Progenitor cell of endocrine pancreas (in vitro differentiated cells): Measurements from ENCODE around the gene DDX43. TPM values are rescaled to one million over a fixed set of nuclear protein-coding genes. Genes with fewer than 3 reads are reported as not detected.
"Not testable (repeated sequence)": the region's sequence is repeated elsewhere in the genome, so short reads cannot be mapped to it uniquely, and the experiment has no call there.

Source experiments
- DNase-seq: peaks from one replicate; pipeline ENCODE4 v3.0.0; 2021; ENCODE audit warnings: low spot score; ENCODE audit not compliant: unreplicated experiment
- H3K27ac Mint-ChIP-seq: 2 replicates; pipeline ENCODE4 v1.8.0; 2021; ENCODE audit warnings: mild to moderate bottlenecking, moderate library complexity, mixed read lengths
- H3K27me3 Mint-ChIP-seq: 2 replicates; pipeline ENCODE4 v1.8.0; 2021; ENCODE audit warnings: mixed read lengths
- H3K36me3 Mint-ChIP-seq: 2 replicates; pipeline ENCODE4 v1.8.0; 2022; ENCODE audit warnings: mixed read lengths; ENCODE audit not compliant: insufficient read depth
- H3K4me1 Mint-ChIP-seq: 2 replicates; pipeline ENCODE4 v1.8.0; 2021; ENCODE audit warnings: low read depth, mixed read lengths
- H3K4me3 Mint-ChIP-seq: 2 replicates; pipeline ENCODE4 v1.8.0; 2021; ENCODE audit warnings: low read depth, mild to moderate bottlenecking, moderate library complexity, mixed read lengths
- H3K9me3 Mint-ChIP-seq: 2 replicates; pipeline ENCODE4 v1.8.0; 2021; ENCODE audit warnings: low read depth, mixed read lengths
- CTCF ChIP-seq: fragments of 200-600 bp; sonication (generic); IDR thresholded peaks from one replicate; pipeline ENCODE4 v1.5.0; 2021; ENCODE audit warnings: antibody characterized with exemption, mild to moderate bottlenecking; ENCODE audit not compliant: unreplicated experiment
- total RNA-seq: library from RNA; stranded (reverse); gene quantifications from 2 replicates; pipeline ENCODE4 v1.2.1, GENCODE V29; 2021

Gene DDX43
- total RNA-seq, 1 donor from 2014 or later, result not detected

GRCh38 chr6:73443555-73443954 is 48.9 kb downstream of the DDX43 start:
- H3K4me3 Mint-ChIP-seq, result no peak overlapping the region
- no peaks in the 10 kb centered on the region for H3K27me3 Mint-ChIP-seq
- H3K27ac Mint-ChIP-seq, result no peak overlapping the region
- H3K9me3 Mint-ChIP-seq, result no peaks in the 10 kb centered on the region
- no peaks in the 10 kb centered on the region for H3K4me1 Mint-ChIP-seq
- no peak for TF ChIP-seq CTCF
- no peaks in the 10 kb centered on the region for H3K36me3 Mint-ChIP-seq
- no peak for DNase-seq

- H3K4me1 Mint-ChIP-seq, result no peaks in the 10 kb centered on the region
Observed at GRCh38 chr6:73451223-73452106, 56.8 kb downstream of the DDX43 start.

GRCh38 chr6:73452107-73452461 is 57.5 kb downstream of the DDX43 start, which contains the start of gene CGAS:
CGAS (minus strand) TSS chr6:73452297; CDS start chr6:73452181, 116 bp downstream.
- H3K27me3 Mint-ChIP-seq, result peaks cover 15% of the 10 kb centered on the region
- H3K27ac Mint-ChIP-seq, result no peak within 1 kb of the TSS
- no peak for DNase-seq
- no peaks in the 10 kb centered on the region for H3K36me3 Mint-ChIP-seq
- H3K9me3 Mint-ChIP-seq, result no peaks in the 10 kb centered on the region
- H3K4me1 Mint-ChIP-seq, result no peaks in the 10 kb centered on the region
- TF ChIP-seq CTCF, result no peak
- peak within 1 kb of the TSS; percentile 33 for H3K4me3 Mint-ChIP-seq

More at GRCh38 chr6:73451223-73452106, 56.8 kb downstream of the DDX43 start:
- no peaks in the 10 kb centered on the region for H3K9me3 Mint-ChIP-seq
- peak; percentile 14 for DNase-seq
- no peak for TF ChIP-seq CTCF
- H3K27ac Mint-ChIP-seq, result no peak overlapping the region
- peaks cover 15% of the 10 kb centered on the region for H3K27me3 Mint-ChIP-seq
- H3K36me3 Mint-ChIP-seq, result no peaks in the 10 kb centered on the region
- H3K4me3 Mint-ChIP-seq, result peak overlapping the region; percentile 33

GRCh38 chr6:73455865-73456629 is 61.4 kb downstream of the DDX43 start:
- no peak for DNase-seq
- Mint-ChIP-seq H3K4me3 (no peak overlapping the region), H3K9me3 (no peaks in the 10 kb centered on the region), H3K4me1 (no peaks in the 10 kb centered on the region), H3K27ac (no peak overlapping the region), H3K27me3 (peaks cover 5% of the 10 kb centered on the region), H3K36me3 (no peaks in the 10 kb centered on the region)
- TF ChIP-seq CTCF, result no peak

GRCh38 chr6:73459474-73459873 is 64.8 kb downstream of the DDX43 start:
- not testable (repeated sequence) for H3K4me3 Mint-ChIP-seq, H3K27ac Mint-ChIP-seq, H3K4me1 Mint-ChIP-seq, DNase-seq, H3K36me3 Mint-ChIP-seq, H3K27me3 Mint-ChIP-seq, H3K9me3 Mint-ChIP-seq
